NCI-H69 (cell line): ENCODE data around the gene AJM1.
"Not testable (repeated sequence)": the region's sequence is repeated elsewhere in the genome, so short reads cannot be mapped to it uniquely, and the experiment has no call there.

Experiments used
- DNase-seq: peaks from one replicate; lab custom pipeline; 2025; lab: John Stamatoyannopoulos, UW

AJM1 gene

GRCh38 chr9:136842380-136842948, at the start of gene AJM1:
Gene AJM1 (plus strand): TSS chr9:136842478. CDS start chr9:136844415, 1,937 bp downstream.
- peak; percentile 86 for DNase-seq

GRCh38 chr9:136793086-136793946, 49.0 kb upstream of the AJM1 start:
- no peak for DNase-seq

- DNase-seq, result no peak
These were observed 47.8 kb upstream of the AJM1 start for GRCh38 chr9:136794281-136794999.

GRCh38 chr9:136795000-136795348, 47.3 kb upstream of the AJM1 start:
- no peak for DNase-seq

- no peak for DNase-seq
These were observed 46.0 kb upstream of the AJM1 start, which contains the start of gene CCDC183 for GRCh38 chr9:136796238-136796774. Gene CCDC183 (plus strand): TSS chr9:136796338. CDS start chr9:136796398, 60 bp downstream.

GRCh38 chr9:136796775-136797347, 45.4 kb upstream of the AJM1 start:
- not testable (repeated sequence) for DNase-seq

GRCh38 chr9:136798708-136799078, 43.6 kb upstream of the AJM1 start:
- no peak for DNase-seq

- peak; percentile 89 for DNase-seq
These were observed 43.0 kb upstream of the AJM1 start for GRCh38 chr9:136799079-136799853.

- peak; percentile 96 for DNase-seq
These were observed 42.2 kb upstream of the AJM1 start for GRCh38 chr9:136799854-136800657.

- no peak for DNase-seq
These were observed 40.0 kb upstream of the AJM1 start for GRCh38 chr9:136802321-136802720.

- not testable (repeated sequence) for DNase-seq
These were observed 39.2 kb upstream of the AJM1 start for GRCh38 chr9:136803009-136803550.

GRCh38 chr9:136803551-136804508, 38.4 kb upstream of the AJM1 start:
- no peak for DNase-seq

- DNase-seq, result no peak
These were observed 37.6 kb upstream of the AJM1 start for GRCh38 chr9:136804509-136805206.

GRCh38 chr9:136805207-136805740, 37.0 kb upstream of the AJM1 start:
- no peak for DNase-seq

GRCh38 chr9:136806067-136806466, 36.2 kb upstream of the AJM1 start:
- DNase-seq, result no peak

GRCh38 chr9:136806631-136807201, 35.6 kb upstream of the AJM1 start:
- no peak for DNase-seq

GRCh38 chr9:136807281-136808074, 34.8 kb upstream of the AJM1 start, which contains the start of gene RABL6:
Gene RABL6 (plus strand): TSS chr9:136807948. CDS start chr9:136808197, 249 bp downstream.
- DNase-seq, result peak; percentile 90
